ENCODE results near the gene ERN1.

DNA sequence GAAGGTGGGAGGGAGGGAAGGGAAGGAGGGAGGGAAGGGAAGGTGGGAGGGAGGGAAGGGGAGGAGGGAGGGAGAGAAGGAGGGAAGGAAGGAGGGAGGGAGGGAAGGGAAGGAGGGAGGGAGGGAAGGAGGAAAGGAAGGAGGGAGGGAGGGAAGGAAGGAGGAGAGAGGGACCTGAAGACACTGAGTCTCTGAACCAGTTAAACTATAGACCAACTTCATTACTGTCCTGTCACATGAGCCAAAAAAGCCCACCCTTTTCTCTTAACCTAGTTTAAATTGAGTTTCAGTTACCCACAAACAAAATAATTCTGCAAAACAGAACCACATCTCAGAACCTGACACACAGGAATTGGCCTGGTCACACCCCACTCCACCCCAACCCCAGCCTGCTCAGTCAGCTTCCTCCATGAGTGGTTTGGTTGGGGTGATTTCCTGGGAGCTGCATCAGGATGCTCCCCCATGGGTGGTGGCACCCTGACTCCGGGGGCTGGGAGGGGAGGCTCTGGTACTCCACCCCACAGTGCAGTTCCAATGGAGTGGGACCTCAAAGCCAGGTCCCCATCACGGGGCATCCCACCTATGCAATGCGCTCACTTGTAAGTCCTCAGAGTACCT lies 136.5 kb downstream of the ERN1 start:
- no peak for TF ChIP-seq CTCF (IDR thresholded peaks at IDR 0.05 in 4 of 5, conservative IDR thresholded peaks at IDR 0.05 in 1 of 5)
- no peak for TF ChIP-seq POLR2A (IDR thresholded peaks at IDR 0.05)

All from gastrocnemius medialis (tissue), 4 donors.